T47D (cell line): ENCODE measurements around the gene TNS1.

Experiments
- DNase-seq, 2 experiments: peaks; one replicate each; pipeline versions ENCODE4 v3.0.0 to v3.0.0-alpha.2; 2011 to 2012; ENCODE audit warnings: low read depth in 1 of 2, low spot score in 1 of 2
- JUND ChIP-seq: IDR thresholded peaks from 2 replicates; pipeline ENCODE4 v1.6.1; 2012; ENCODE audit warnings: low read depth
- in situ Hi-C: cut with HindIII; loops from 2 replicates; pipeline ENCODE4 v1.10.0; 2016; ENCODE audit warnings: low sequenced_read_pairs, low pct_unique_long_range_greater_than_20kb

TNS1 gene

DNA sequence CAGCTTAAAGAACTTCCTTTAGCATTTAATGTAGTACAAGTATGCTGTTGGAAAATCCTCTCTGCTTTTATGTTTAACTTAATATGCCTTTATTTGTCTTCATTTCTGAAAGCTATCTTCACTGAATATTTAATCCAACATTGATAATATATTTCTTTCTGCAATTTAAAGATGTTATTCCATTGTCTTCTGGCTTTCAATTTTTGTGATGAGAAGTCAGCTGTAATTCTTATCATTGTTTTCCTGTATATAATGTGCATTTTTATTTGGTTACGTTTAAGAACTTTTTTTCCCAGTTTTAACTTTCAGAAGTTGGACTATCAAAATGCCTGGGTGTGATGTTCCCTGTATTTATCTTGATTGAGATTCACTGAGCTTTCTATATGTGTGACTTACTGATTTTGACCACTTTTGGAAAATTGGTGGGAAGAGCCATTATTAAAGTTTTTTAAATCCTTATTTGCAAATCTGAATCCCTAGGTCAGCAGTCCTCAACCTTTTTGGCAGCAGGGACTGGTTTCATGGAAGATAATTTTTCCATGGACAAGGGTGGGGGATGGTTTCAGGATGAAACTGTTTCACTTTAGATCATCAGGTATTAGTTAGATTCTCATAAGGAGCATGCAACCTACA is 241.0 kb downstream of the TNS1 start:
- TF ChIP-seq JUND, result no peak
- no peak for DNase-seq
- in situ Hi-C loops, result no loop called here

- no peak for TF ChIP-seq JUND
- in situ Hi-C loops, result no loop called here
- no peak for DNase-seq
These were observed 242.8 kb downstream of the TNS1 start for GRCh38 chr2:217759991-217760390.

GRCh38 chr2:217757108-217757463 is 245.7 kb downstream of the TNS1 start:
- DNase-seq, result no peak
- TF ChIP-seq JUND, result no peak
- in situ Hi-C loops, result no loop called here

GRCh38 chr2:217756375-217757107 is 246.3 kb downstream of the TNS1 start:
- peak; percentile 62 to 64 for DNase-seq
- in situ Hi-C loops, result no loop called here
- TF ChIP-seq JUND, result no peak

DNA sequence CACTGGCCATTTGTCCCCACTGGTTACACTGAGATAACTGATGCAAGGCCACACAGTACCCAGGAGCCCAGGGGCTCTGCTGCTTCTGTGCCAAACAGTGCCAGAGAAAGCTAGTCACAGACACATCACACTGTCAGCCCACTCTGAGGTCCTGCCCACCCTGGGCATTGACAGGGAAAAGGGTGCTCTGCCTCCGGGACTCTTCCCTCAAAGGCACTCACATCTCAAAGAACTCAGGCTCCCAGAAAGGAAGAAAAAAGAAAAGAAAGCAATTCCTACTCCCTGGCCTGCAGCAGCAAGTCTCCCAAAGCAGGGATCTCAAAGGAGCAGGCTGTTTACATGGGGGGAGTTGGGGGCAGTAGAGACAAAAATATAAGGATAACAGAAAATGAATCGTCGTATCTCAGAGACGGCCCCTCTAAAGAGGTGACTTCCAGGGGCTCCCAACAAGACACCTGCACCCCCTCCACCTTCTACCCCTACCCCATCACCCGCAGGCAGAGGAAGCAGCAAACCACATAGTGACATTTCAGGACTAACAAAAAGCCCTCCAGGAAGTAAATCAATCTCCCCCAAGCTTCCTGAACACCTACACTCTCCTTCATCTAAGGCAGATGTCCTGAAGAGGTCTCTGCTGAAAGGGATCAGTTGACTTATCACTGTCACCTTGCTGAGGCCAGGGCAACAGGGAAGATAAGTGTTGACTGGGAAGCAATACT is 247.6 kb downstream of the TNS1 start:
- DNase-seq, result no peak
- in situ Hi-C loops, result no loop called here
- TF ChIP-seq JUND, result no peak

DNA sequence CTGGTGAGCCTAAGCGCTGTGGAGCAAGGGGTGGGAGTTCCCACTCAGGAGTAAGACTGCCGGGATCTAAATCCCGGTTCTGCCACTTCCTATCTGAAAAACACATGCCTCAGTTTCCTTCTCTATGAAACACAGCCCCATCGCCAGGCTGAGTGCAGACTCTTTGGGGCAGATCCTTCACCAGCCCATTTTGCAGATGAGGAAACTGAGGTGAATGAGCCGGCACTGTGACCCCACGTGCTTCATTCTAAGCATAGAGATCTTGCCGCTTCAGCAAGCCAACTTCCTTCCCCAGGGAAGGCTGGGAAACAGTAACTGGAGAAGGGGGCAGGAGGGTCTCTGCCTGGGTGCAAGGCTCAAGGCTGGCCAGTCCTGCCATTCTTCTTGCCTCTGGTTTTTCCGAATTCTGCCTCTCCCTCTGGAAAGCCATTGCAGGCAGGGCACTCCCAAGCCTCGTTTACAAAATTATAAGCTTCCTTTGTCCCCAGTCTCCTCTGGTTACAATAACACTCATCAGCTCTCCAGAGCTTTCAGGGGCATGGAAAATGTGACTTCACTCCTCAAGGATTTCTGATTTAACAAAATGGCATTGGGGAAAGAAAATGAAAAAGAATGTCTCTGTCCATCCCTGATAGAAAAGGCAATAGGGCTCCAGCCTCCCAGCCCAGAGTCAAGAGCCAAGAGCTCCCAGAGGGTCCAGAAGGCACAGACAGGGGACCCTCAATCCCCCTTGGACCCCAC is 249.2 kb downstream of the TNS1 start:
- in situ Hi-C loops, result no loop called here
- no peak for DNase-seq
- TF ChIP-seq JUND, result no peak

DNA sequence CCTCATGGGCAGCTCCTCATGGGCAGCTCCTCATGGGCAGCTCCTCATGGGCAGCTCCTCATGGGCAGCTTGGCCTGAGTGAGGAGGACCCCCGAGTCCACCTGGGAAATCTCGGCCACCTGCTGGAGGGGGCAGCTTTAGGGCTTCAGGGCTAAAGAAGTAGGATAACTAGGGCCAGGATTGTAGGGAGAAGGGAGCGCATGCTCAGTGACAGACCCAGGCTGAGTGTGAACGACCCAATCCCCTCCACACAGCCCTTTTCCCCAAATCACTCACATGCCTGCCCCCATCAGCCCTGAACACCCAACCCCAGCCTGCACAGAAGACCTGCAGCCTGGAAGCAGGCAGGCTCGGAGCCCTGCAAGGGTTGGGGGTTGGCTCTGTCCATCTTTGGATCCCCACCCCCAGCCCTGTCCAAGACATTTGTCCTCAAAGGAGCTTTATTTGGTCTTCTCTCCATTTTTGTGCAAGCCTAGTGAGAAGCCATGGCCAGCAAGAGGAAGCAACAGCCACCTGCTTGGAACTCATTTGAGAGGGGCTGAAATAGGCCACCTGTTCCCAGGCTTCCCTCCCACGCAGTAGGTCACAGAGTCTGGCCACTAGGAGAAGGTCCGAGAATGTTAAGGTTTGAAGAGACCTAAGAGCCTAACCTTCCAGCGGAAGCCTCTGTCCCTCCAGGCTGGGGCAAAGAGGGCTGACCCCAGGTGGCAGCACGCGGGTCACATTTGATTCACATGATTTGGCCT is 249.9 kb downstream of the TNS1 start:
- in situ Hi-C loops, result no loop called here
- no peak for DNase-seq
- TF ChIP-seq JUND, result no peak

DNA sequence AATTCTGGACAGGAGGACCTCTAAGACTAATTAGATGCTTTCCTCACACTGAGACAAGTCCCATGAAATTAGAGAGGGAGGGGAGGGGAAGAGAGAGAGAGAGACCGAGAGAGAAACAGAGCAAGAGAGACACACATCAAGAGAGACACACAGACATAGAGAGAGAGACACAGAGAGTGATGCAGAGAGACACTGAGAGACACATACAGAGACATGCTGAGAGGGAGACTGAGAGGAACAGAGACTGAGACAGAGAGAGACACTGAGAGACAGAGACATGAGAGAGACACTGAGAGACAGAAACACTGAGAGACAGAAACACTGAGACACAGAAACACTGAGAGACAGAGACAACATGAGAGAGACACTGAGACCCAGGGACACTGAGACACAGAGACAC is 250.8 kb downstream of the TNS1 start:
- in situ Hi-C loops, result no loop called here
- no peak for DNase-seq
- no peak for TF ChIP-seq JUND

DNA sequence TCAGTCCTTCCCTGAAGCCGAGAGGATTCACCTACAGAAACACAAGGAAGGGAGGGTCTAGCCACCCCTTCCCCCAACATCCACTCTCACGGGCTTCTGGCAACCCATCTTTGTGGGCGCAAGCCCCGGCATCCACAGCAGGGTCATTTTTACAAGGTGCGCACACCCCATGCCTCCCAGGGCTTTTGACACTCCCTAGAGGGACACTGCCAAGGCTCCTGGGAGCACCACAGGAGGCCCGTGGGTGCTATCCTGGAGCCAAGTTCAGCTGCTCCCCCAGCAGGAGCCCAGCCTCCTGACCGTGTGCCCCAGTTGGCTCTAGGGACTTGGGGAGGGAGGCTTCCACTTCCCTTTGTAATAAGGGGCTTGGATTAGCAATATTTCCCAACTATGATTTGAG is 251.6 kb downstream of the TNS1 start:
- DNase-seq, result no peak
- in situ Hi-C loops, result no loop called here
- TF ChIP-seq JUND, result no peak
